AG09319 (cell line): ENCODE data around the gene GNAO1.
A peak's percentile ranks its signal among the peaks of the same experiment; 100 is the strongest.

Source experiments
- DNase-seq: peaks from one replicate; pipeline ENCODE4 v3.0.0-alpha.2; 2010; ENCODE audit warnings: low read depth; ENCODE audit errors: extremely low read depth
- TF ChIP-seq, protein P1 (sequence below): IDR thresholded peaks from 2 replicates; pipeline ENCODE4 v1.5.1; 2011; ENCODE audit warnings: low read depth, mild to moderate bottlenecking, inconsistent platforms, low read length, moderate library complexity

GNAO1 gene

DNA sequence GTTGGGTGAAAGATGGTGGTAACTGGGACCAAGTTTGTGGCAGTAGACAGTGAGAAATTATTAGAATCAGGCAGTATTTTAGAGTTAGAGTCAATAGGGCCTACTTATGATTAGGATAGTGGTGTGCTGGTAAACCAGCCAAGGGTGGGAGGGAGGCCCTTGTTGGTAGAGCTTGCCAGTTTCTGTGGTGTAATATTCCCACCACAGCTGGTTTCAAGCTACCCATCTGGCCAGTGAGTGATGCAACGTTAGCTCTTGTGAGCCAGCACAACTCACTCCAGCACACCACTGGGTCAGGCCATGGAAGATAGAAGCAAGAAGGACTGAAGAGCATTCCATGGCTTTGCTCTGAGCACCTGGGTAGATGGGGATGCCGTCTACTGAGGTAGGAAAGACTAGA lies 34.9 kb downstream of the GNAO1 start:
- no peak for DNase-seq
- TF ChIP-seq, protein P1, sequence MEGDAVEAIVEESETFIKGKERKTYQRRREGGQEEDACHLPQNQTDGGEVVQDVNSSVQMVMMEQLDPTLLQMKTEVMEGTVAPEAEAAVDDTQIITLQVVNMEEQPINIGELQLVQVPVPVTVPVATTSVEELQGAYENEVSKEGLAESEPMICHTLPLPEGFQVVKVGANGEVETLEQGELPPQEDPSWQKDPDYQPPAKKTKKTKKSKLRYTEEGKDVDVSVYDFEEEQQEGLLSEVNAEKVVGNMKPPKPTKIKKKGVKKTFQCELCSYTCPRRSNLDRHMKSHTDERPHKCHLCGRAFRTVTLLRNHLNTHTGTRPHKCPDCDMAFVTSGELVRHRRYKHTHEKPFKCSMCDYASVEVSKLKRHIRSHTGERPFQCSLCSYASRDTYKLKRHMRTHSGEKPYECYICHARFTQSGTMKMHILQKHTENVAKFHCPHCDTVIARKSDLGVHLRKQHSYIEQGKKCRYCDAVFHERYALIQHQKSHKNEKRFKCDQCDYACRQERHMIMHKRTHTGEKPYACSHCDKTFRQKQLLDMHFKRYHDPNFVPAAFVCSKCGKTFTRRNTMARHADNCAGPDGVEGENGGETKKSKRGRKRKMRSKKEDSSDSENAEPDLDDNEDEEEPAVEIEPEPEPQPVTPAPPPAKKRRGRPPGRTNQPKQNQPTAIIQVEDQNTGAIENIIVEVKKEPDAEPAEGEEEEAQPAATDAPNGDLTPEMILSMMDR = no peak

GRCh38 chr16:56226845-56227525 lies 35.7 kb downstream of the GNAO1 start:
- no peak for DNase-seq
- TF ChIP-seq, protein P1 = no peak

- TF ChIP-seq, protein P1 = no peak
- DNase-seq = no peak
These were observed 36.6 kb downstream of the GNAO1 start for GRCh38 chr16:56227936-56228335.

GRCh38 chr16:56228476-56228875 lies 37.2 kb downstream of the GNAO1 start:
- no peak for DNase-seq
- TF ChIP-seq, protein P1 = no peak

DNA sequence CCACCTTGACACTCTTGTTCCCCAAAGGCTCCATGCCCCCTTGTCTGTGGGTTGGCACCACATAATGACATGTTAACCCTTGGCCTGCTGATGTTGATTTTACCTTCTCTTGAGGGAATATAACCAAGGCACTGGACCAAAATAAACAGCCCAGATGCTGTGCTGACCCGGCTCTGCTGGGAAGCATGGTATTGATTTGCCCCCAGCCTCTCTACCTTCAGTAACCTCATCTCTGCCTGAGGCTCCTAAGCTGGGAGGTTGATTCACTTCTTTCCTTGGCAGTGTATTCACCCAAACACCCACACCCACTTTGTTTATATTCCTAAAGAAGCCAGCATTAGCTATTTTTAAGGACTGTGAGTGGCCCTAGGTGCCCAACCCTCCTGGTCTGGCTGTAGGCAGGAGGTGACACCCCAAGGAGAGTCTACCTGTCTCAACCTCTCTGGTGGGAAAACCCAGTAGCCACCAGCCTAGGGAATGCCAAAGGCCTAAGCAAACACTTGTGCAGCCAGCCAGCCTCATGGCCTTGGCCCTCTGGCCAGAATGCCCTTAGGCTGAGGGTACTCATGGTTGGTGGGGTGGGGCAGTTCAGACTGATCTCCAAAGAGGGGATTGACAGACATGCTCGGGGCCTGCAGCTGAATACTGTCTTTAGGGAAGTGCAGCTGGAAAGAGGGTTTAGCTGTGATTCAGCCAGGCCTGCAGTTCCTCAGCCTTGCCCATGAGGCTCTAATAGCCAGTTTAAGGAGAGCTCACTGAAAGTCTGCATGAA lies 42.7 kb downstream of the GNAO1 start:
- TF ChIP-seq, protein P1 = no peak
- no peak for DNase-seq

DNA sequence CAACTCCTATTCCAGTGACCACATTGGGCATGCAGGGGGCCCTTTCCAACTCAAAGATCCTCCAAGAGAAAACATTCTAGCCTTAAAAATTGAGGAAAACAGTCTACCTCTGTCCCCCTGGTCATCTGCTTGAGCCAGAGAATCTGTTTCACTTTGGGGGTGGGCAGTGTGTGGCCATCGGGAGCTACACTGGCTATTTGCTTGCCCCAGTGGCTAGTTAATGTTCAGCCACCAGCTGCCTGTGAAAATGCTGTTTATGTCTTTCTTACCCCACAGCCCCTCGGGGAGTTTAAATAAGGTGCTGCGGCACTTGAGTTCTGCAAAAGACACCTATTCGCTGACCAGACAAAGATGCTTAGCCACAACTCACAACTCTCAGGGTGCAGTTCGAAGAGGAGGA lies 43.4 kb downstream of the GNAO1 start:
- TF ChIP-seq, protein P1 = no peak
- no peak for DNase-seq

DNA sequence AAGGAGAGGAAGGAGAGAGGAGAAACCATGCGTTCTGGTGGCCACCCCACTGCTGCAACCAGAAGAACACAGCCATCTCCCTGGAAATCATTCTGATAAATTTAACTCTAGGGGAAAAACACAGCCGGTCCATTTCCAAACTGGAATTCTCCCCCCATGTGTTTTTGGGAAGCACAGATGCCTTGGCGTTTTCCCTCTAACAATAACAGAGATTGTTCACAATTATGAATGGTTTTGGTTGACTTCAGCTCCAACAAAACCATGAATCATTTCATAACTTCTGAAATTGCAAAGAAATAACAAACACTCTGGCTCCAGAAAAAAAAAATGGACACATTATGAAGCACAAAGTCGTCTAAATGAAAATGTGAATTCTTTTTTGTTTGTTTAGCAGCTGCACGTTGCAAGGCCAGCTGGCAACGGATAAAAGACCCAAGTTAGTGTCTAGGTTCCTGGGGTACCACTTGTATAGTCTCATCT lies 46.2 kb downstream of the GNAO1 start:
- peak; percentile 24 for DNase-seq
- TF ChIP-seq, protein P1 = no peak
